Measurements from ENCODE around the gene KRT85. TPM values are rescaled to one million over a fixed set of nuclear protein-coding genes. Genes with fewer than 3 reads are reported as not detected.

KRT85 gene
- total and polyA plus RNA-seq, 10 of the 15 experiments (the other 5 are each of a cell fraction or from before 2014, with no cell fraction given): 0.05 to 0.18 (median 0.11) TPM; not detected in 6

DNA sequence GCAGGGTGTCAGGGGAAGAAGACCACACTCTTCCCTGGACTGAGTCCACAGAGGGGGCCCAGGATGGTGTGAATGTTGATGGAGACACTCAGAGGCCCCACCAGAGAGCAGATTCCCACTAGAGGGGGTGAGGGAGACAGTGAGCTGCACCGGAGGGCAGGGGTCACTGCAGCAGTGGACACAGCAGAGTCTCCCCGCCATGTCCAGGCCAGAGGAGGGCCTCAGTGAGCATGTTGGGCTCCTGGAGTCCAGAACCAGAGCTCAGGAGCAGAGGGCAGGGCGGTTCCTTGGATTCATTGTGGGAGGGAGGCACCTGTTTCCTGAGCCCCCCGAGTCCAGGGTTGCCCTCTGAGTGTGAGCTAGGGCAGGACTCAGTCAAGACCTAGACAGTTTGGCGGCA lies 40.6 kb upstream of the KRT85 start:
- intact Hi-C loops (cut with micrococcal nuclease; ENCODE audit: unreplicated experiment): no loop called here
- 4% methylated on average over 5 of the region's 5 CpGs for WGBS (ENCODE audit: insufficient coverage, insufficient replicate concordance, low lambda C conversion rate, missing lambda C conversion rate)
- H3K9ac ChIP-seq (ENCODE audit: control insufficient read depth, insufficient read depth, low read length): no peak overlapping the region
- no peaks in the 10 kb centered on the region for H3K36me3 ChIP-seq (ENCODE audit: control insufficient read depth in 2 of 2, insufficient read depth in 2 of 2, low read length in 1 of 2)
- FAIRE-seq: no peak
- no peak for ATAC-seq
- in situ Hi-C loops (cut with MboI): no loop called here
- no peaks in the 10 kb centered on the region for H3K4me1 ChIP-seq (ENCODE audit: control insufficient read depth, insufficient read depth, low read length)
- H3K27ac ChIP-seq (ENCODE audit: control insufficient read depth, insufficient read depth): no peak overlapping the region
- RAD21 ChIA-PET (ENCODE audit: unreplicated experiment): no interaction called here
- no peak overlapping the region for H3K4me2 ChIP-seq (ENCODE audit: control insufficient read depth, insufficient read depth)
- BruUV-seq (replicated peaks): no TSS peak
- H3K27me3 ChIP-seq (replicated peaks in 1 of 2; ENCODE audit: control insufficient read depth in 2 of 2, insufficient read depth in 2 of 2, low read length in 1 of 2): no peaks in the 10 kb centered on the region; a peak in 2 of 4 replicates
- H2AFZ ChIP-seq (ENCODE audit: control insufficient read depth, low read depth, low read length): no peak overlapping the region
- no peaks in the 10 kb centered on the region for H4K20me1 ChIP-seq (ENCODE audit: control insufficient read depth, insufficient read depth)
- SMC1A ChIA-PET (ENCODE audit: uncharacterized antibody, unreplicated experiment): no interaction called here
- H3K4me3 ChIP-seq: no peak overlapping the region
- H3K79me2 ChIP-seq (ENCODE audit: control insufficient read depth, insufficient read depth, low read length): no peaks in the 10 kb centered on the region
- DNase-seq (ENCODE audit: low read depth, low spot score): no peak
- POLR2A ChIA-PET: no interaction called here
- CTCF ChIA-PET: no interaction called here
- H3K9me3 ChIP-seq (replicated peaks; ENCODE audit: control insufficient read depth, insufficient read depth, low read length): no peaks in the 10 kb centered on the region
- no peak for TF ChIP-seq RAD51 (IDR thresholded peaks at IDR 0.05)
- TF ChIP-seq, protein P1, sequence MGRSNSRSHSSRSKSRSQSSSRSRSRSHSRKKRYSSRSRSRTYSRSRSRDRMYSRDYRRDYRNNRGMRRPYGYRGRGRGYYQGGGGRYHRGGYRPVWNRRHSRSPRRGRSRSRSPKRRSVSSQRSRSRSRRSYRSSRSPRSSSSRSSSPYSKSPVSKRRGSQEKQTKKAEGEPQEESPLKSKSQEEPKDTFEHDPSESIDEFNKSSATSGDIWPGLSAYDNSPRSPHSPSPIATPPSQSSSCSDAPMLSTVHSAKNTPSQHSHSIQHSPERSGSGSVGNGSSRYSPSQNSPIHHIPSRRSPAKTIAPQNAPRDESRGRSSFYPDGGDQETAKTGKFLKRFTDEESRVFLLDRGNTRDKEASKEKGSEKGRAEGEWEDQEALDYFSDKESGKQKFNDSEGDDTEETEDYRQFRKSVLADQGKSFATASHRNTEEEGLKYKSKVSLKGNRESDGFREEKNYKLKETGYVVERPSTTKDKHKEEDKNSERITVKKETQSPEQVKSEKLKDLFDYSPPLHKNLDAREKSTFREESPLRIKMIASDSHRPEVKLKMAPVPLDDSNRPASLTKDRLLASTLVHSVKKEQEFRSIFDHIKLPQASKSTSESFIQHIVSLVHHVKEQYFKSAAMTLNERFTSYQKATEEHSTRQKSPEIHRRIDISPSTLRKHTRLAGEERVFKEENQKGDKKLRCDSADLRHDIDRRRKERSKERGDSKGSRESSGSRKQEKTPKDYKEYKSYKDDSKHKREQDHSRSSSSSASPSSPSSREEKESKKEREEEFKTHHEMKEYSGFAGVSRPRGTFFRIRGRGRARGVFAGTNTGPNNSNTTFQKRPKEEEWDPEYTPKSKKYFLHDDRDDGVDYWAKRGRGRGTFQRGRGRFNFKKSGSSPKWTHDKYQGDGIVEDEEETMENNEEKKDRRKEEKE (IDR thresholded peaks at IDR 0.05): no peak
- no peak for TF ChIP-seq SMAD1 (IDR thresholded peaks at IDR 0.05; ENCODE audit: low read depth, partially characterized antibody)
- no peak for TF ChIP-seq MTA2 (IDR thresholded peaks at IDR 0.05; ENCODE audit: low read depth)
- TF ChIP-seq RELA (IDR thresholded peaks at IDR 0.05; ENCODE audit: borderline replicate concordance, partially characterized antibody): no peak
- TF ChIP-seq CBX5 (IDR thresholded peaks at IDR 0.05; ENCODE audit: low read depth): no peak
- TF ChIP-seq SMARCA5 (IDR thresholded peaks at IDR 0.05): no peak
- no peak for TF ChIP-seq KAT2A (conservative IDR thresholded peaks at IDR 0.05; ENCODE audit: control insufficient read depth, low read depth, low read length)
- no peak for TF ChIP-seq HDAC6 (IDR thresholded peaks at IDR 0.05; ENCODE audit: unreplicated experiment)
- TF ChIP-seq ASH2L (IDR thresholded peaks at IDR 0.05; ENCODE audit: borderline replicate concordance, low read depth): no peak
- TF ChIP-seq, protein P2, sequence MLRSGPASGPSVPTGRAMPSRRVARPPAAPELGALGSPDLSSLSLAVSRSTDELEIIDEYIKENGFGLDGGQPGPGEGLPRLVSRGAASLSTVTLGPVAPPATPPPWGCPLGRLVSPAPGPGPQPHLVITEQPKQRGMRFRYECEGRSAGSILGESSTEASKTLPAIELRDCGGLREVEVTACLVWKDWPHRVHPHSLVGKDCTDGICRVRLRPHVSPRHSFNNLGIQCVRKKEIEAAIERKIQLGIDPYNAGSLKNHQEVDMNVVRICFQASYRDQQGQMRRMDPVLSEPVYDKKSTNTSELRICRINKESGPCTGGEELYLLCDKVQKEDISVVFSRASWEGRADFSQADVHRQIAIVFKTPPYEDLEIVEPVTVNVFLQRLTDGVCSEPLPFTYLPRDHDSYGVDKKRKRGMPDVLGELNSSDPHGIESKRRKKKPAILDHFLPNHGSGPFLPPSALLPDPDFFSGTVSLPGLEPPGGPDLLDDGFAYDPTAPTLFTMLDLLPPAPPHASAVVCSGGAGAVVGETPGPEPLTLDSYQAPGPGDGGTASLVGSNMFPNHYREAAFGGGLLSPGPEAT (IDR thresholded peaks at IDR 0.05; ENCODE audit: low read depth): no peak
- TF ChIP-seq MYC (IDR thresholded peaks at IDR 0.05; ENCODE audit: insufficient read depth, insufficient read length, insufficient replicate concordance, low read length, severe bottlenecking): no peak
- TF ChIP-seq RB1 (IDR thresholded peaks at IDR 0.05; ENCODE audit: borderline replicate concordance): no peak
- TF ChIP-seq SMAD5 (IDR thresholded peaks at IDR 0.05; ENCODE audit: low read depth): no peak
- TF ChIP-seq ZSCAN29 (IDR thresholded peaks at IDR 0.05): no peak
- TF ChIP-seq, protein P3, sequence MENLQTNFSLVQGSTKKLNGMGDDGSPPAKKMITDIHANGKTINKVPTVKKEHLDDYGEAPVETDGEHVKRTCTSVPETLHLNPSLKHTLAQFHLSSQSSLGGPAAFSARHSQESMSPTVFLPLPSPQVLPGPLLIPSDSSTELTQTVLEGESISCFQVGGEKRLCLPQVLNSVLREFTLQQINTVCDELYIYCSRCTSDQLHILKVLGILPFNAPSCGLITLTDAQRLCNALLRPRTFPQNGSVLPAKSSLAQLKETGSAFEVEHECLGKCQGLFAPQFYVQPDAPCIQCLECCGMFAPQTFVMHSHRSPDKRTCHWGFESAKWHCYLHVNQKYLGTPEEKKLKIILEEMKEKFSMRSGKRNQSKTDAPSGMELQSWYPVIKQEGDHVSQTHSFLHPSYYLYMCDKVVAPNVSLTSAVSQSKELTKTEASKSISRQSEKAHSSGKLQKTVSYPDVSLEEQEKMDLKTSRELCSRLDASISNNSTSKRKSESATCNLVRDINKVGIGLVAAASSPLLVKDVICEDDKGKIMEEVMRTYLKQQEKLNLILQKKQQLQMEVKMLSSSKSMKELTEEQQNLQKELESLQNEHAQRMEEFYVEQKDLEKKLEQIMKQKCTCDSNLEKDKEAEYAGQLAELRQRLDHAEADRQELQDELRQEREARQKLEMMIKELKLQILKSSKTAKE (IDR thresholded peaks at IDR 0.05; ENCODE audit: low read depth, poor library complexity, severe bottlenecking): no peak
- TF ChIP-seq, protein P4, sequence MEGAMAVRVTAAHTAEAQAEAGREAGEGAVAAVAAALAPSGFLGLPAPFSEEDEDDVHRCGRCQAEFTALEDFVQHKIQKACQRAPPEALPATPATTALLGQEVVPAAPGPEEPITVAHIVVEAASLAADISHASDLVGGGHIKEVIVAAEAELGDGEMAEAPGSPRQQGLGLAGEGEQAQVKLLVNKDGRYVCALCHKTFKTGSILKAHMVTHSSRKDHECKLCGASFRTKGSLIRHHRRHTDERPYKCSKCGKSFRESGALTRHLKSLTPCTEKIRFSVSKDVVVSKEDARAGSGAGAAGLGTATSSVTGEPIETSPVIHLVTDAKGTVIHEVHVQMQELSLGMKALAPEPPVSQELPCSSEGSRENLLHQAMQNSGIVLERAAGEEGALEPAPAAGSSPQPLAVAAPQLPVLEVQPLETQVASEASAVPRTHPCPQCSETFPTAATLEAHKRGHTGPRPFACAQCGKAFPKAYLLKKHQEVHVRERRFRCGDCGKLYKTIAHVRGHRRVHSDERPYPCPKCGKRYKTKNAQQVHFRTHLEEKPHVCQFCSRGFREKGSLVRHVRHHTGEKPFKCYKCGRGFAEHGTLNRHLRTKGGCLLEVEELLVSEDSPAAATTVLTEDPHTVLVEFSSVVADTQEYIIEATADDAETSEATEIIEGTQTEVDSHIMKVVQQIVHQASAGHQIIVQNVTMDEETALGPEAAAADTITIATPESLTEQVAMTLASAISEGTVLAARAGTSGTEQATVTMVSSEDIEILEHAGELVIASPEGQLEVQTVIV (IDR thresholded peaks at IDR 0.05; ENCODE audit: borderline replicate concordance, partially characterized antibody): no peak
